Measurements from ENCODE around the gene TMEM59L. TPM values are rescaled to one million over a fixed set of nuclear protein-coding genes. Genes with fewer than 3 reads are reported as not detected.

The TMEM59L gene
- total RNA-seq, 1 experiment from 2014 or later = not detected

- DNase-seq (ENCODE audit: low read depth) = peak; percentile 96
These were observed 45.1 kb downstream of the TMEM59L start for GRCh38 chr19:18657590-18658365.

- DNase-seq (ENCODE audit: low read depth) = no peak
These were observed 45.7 kb downstream of the TMEM59L start for GRCh38 chr19:18658366-18658855.

- DNase-seq (ENCODE audit: low read depth) = peak; percentile 62
These were observed 46.8 kb downstream of the TMEM59L start for GRCh38 chr19:18659281-18660050.

GRCh38 chr19:18660051-18660910 lies 47.6 kb downstream of the TMEM59L start:
- peak; percentile 91 for DNase-seq (ENCODE audit: low read depth)

- DNase-seq (ENCODE audit: low read depth) = no peak
These were observed 48.4 kb downstream of the TMEM59L start for GRCh38 chr19:18660939-18661670.

GRCh38 chr19:18662972-18663732 lies 50.5 kb downstream of the TMEM59L start:
- DNase-seq (ENCODE audit: low read depth) = no peak

- DNase-seq (ENCODE audit: low read depth) = no peak
These were observed 51.4 kb downstream of the TMEM59L start for GRCh38 chr19:18663940-18664530.

GRCh38 chr19:18665771-18666202 lies 53.1 kb downstream of the TMEM59L start:
- DNase-seq (ENCODE audit: low read depth) = no peak

- no peak for DNase-seq (ENCODE audit: low read depth)
These were observed 53.6 kb downstream of the TMEM59L start for GRCh38 chr19:18666317-18666716.

- DNase-seq (ENCODE audit: low read depth) = no peak
These were observed 54.1 kb downstream of the TMEM59L start for GRCh38 chr19:18666784-18667183.

- DNase-seq (ENCODE audit: low read depth) = no peak
These were observed 55.0 kb downstream of the TMEM59L start for GRCh38 chr19:18667531-18668251.

GRCh38 chr19:18668252-18668631 lies 55.6 kb downstream of the TMEM59L start:
- DNase-seq (ENCODE audit: low read depth) = no peak

GRCh38 chr19:18668744-18669523 lies 56.3 kb downstream of the TMEM59L start:
- DNase-seq (ENCODE audit: low read depth) = no peak

- DNase-seq (ENCODE audit: low read depth) = peak; percentile 30
These were observed 56.8 kb downstream of the TMEM59L start for GRCh38 chr19:18669524-18669817.

- DNase-seq (ENCODE audit: low read depth) = no peak
These were observed 57.2 kb downstream of the TMEM59L start for GRCh38 chr19:18669883-18670282.

- no peak for DNase-seq (ENCODE audit: low read depth)
These were observed 57.6 kb downstream of the TMEM59L start for GRCh38 chr19:18670312-18670711.

Data from RPMI7951 (cell line).